Thymus (tissue), 11 donors: Measurements from ENCODE around the gene BAHD1. TPM values are rescaled to one million over a fixed set of nuclear protein-coding genes. Genes with fewer than 3 reads are reported as not detected.

Source experiments
- DNase-seq, 9 donors: peaks; one replicate each; pipeline ENCODE4 v3.0.0-alpha.2; 2013; ENCODE audit warnings: low spot score in 9 of 9, low read depth in 6 of 9, missing footprints in 1 of 9
- H3K27ac ChIP-seq, 2 donors: one replicate each; pipeline ENCODE4 v1.5.1; 2013; ENCODE audit warnings: control low read depth in 1 of 2, low read depth in 1 of 2, low read length in 1 of 2, mild to moderate bottlenecking in 1 of 2, moderate library complexity in 1 of 2
- H3K27me3 ChIP-seq, 2 donors: one replicate each; pipeline ENCODE4 v1.5.1; 2013; ENCODE audit warnings: low read length in 1 of 2; ENCODE audit not compliant: control insufficient read depth in 2 of 2, insufficient read depth in 1 of 2
- H3K36me3 ChIP-seq, 2 donors: one replicate each; pipeline ENCODE4 v1.5.1; 2013; ENCODE audit warnings: low read length in 1 of 2, mild to moderate bottlenecking in 1 of 2, moderate library complexity in 1 of 2; ENCODE audit not compliant: control insufficient read depth in 2 of 2, insufficient read depth in 2 of 2
- H3K4me1 ChIP-seq, 2 donors: one replicate each; pipeline ENCODE4 v1.5.1; 2013; ENCODE audit warnings: low read length in 2 of 2; ENCODE audit not compliant: control insufficient read depth in 2 of 2, insufficient read depth in 2 of 2
- H3K4me3 ChIP-seq, 2 donors: one replicate each; pipeline ENCODE4 v1.5.1; 2013; ENCODE audit warnings: low read length in 2 of 2, control low read depth in 1 of 2, mild to moderate bottlenecking in 1 of 2
- H3K9me3 ChIP-seq, 2 donors: one replicate each; pipeline ENCODE4 v1.5.1; 2013; ENCODE audit warnings: low read length in 1 of 2, mild to moderate bottlenecking in 1 of 2; ENCODE audit not compliant: control insufficient read depth in 2 of 2, insufficient read depth in 1 of 2
- WGBS: extraction: QIAGEN DNeasy Blood & Tissue Kit; methylation state at CpG from one replicate; pipeline ENCODE4 v1.1.7; 2013; 5-methylcytosine and 5-hydroxymethylcytosine counted together
- polyA plus RNA-seq: library from polyadenylated mRNA; stranded (reverse); fragments of 200-250 nt; gene quantifications from one replicate; pipeline ENCODE4 v1.2.3, GENCODE V29; 2013
- total RNA-seq: library from RNA; stranded (reverse); fragments of 120-200 nt; gene quantifications from one replicate; pipeline ENCODE4 v1.2.4, GENCODE V29; 2013
- donor health status: healthy.

The BAHD1 gene
- total and polyA plus RNA-seq, 2 donors: 9.4 to 19.1 TPM

DNA sequence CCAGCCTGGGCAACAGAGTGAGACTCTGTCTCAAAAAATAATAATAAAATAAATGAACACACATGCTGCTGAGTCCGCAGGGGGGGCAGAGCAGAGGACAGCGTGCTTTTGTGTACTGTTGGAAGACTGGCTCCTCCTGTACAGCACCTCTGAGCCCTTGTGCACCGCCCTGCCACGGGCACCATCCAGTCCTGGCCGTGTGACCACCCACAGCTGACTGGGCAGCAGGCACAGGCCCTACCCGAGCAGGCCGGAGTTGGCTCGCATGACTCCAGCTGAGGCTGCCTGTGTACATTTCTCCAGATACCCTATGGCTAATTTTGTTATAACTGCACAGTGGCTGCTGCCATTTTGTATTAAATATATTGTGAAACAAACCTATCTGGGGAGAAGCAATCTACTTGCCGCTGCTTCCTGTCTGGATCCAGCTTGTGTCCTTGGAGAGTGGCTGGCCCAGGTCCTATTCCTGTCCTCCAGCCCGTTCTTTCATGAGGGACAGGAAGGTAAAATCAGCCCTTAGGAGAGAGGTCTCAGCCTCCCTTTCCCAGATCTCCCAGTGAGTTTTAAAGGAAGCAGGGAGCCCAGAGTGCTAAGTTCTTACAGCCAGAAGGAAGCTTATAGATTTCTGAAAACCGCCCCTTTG lies 20.6 kb upstream of the BAHD1 start:
- no peaks in the 10 kb centered on the region for H3K9me3 ChIP-seq
- H3K27me3 ChIP-seq: peaks cover 0 to 5% of the 10 kb centered on the region in 2 donors
- H3K36me3 ChIP-seq: peaks cover 27 to 30% of the 10 kb centered on the region in 2 donors
- no peak overlapping the region for H3K4me3 ChIP-seq
- WGBS: 97% methylated on average over 11 of the region's 11 CpGs
- H3K4me1 ChIP-seq: peaks cover 0 to 5% of the 10 kb centered on the region in 2 donors
- no peak overlapping the region for H3K27ac ChIP-seq
- no peak for DNase-seq

DNA sequence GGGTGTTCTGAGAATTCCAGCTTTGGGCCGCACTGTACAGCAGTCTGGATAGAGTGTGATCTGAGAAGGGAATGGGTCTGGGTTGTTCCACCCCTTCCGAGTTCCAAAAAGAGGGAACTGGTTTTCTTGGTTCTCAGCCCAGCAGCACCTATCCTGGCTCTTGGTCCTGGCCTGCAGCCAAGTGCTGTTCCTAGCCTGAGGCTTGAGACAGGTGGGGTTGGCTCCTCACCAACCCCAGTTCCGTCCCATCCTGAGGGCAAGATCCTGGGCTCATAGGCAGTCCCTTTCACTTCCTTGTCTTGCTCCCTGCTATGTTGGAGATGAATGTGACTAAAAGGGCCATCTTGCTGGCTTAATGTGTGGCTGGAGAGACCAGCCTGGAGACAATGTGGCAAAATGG lies 20.0 kb upstream of the BAHD1 start:
- Histone ChIP-seq H3K27me3 (peaks cover 0 to 5% of the 10 kb centered on the region in 2 donors), H3K4me1 (peaks cover 0 to 5% of the 10 kb centered on the region in 2 donors), H3K27ac (no peak overlapping the region), H3K36me3 (peaks cover 21 to 24% of the 10 kb centered on the region in 2 donors), H3K9me3 (no peaks in the 10 kb centered on the region), H3K4me3 (no peak overlapping the region)
- WGBS: 88% methylated on average over 3 of the region's 3 CpGs
- DNase-seq: no peak

DNA sequence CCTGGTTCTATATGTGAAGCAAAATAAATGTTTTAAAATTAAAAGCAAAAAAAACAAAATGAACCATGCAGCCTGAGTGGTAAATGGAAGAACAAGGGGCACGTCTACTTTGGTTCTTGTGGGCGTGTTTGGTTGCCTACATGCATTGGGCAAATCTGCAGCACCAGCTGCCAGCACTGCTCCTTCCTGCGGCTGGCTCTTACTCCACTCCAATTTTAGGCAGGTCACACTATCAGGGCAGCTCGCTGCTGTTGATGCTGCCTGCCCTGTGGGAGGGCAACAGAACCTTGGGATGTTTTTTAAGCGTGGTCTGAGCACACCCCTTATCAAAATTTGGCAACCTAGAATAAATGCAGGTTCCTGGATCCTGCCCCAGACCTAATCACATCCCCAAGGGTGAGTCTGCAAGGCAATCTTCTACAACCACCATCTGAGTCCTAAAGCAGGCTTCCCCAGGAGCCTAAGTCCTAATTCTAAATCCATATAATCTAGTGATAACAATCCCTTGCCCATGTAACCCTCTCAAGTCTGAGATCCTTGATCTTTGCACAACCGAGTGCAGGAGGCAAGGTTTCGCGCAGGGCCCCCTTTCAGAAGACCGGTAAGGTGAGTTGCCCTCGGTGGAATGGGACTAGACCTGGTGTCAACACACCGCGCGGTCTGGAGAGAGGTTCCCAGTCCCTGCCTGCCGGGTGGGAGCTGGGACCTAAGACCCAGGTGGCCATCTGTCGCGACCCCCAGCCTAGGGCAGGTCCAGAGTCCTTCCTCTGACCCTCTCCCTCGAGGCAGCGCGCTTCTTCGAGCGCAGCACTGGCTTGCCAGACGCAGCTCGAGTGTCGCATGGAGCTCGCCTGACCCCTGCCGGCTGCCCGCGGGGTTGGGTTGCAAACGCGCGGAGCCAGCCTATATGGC lies 19.3 kb upstream of the BAHD1 start:
- 25% methylated on average over 31 of the region's 31 CpGs for WGBS
- Histone ChIP-seq H3K27ac (no peak overlapping the region), H3K27me3 (peaks cover 0 to 5% of the 10 kb centered on the region in 2 donors), H3K9me3 (no peaks in the 10 kb centered on the region), H3K4me3 (no peak overlapping the region), H3K36me3 (peaks cover 15 to 17% of the 10 kb centered on the region in 2 donors), H3K4me1 (peaks cover 0 to 5% of the 10 kb centered on the region in 2 donors)
- DNase-seq: peak in 5 of 9 donors; percentile 47 to 80 (median 73)

DNA sequence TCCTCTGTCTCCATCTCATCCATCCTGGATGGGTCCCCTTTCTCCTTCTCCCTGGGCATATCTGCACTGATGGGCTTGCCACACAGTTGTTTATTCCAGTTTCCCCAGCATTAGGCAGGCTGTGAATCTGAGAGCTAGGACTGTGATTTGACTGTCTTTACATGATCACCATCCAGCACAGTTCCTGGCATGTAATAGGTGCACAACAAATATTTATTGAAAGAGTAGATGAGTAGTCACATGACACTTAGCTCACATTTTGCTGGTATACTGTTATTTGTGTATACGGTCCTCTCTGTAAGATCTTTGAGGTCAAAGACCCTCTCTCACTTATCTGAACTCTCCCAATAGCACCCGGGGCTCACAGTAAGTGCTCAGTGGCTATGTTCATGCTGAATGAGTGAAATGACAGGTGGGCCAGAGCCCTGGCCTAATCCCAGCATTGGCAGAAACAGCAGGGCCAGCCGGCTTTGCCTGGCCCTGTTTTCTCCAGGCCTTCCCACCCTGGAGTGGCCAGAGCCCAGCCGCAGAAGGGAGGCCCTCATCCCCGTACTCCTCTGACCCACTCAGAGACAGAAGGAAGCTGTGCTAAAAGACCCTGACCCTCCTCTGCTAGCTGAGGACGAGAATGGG lies 16.2 kb upstream of the BAHD1 start:
- Histone ChIP-seq H3K4me3 (no peak overlapping the region), H3K9me3 (no peaks in the 10 kb centered on the region), H3K36me3 (no peaks in the 10 kb centered on the region), H3K4me1 (peaks cover 0 to 5% of the 10 kb centered on the region in 2 donors), H3K27me3 (peaks cover 0 to 5% of the 10 kb centered on the region in 2 donors), H3K27ac (no peak overlapping the region)
- 97% methylated on average over 6 of the region's 6 CpGs for WGBS
- no peak for DNase-seq

DNA sequence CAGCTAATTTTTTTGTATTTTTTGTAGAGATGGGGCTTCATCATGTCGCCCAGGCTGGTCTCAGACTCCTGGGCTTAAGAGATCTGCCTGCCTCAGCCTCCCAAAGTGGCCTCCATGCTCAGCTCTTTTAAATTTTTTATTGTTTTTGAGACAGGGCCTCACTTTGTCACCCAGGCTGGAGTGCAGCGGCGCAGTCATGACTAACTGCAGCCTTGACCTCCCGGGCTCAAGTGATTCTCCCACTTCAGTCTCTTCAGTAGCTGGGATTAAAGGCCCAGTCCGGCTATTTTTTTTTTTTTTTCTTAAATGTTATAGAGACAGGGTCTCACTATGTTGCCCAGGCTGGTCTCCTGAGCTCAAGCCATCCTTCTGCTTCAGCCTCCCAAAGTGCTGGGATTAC lies 15.1 kb upstream of the BAHD1 start:
- no peak overlapping the region for H3K4me3 ChIP-seq
- peaks cover 0 to 10% of the 10 kb centered on the region in 2 donors for H3K27me3 ChIP-seq
- WGBS: over 99% methylated on average over 5 of the region's 5 CpGs
- no peaks in the 10 kb centered on the region for H3K36me3 ChIP-seq
- peaks cover 0 to 5% of the 10 kb centered on the region in 2 donors for H3K4me1 ChIP-seq
- H3K27ac ChIP-seq: no peak overlapping the region
- DNase-seq: no peak
- H3K9me3 ChIP-seq: no peaks in the 10 kb centered on the region

DNA sequence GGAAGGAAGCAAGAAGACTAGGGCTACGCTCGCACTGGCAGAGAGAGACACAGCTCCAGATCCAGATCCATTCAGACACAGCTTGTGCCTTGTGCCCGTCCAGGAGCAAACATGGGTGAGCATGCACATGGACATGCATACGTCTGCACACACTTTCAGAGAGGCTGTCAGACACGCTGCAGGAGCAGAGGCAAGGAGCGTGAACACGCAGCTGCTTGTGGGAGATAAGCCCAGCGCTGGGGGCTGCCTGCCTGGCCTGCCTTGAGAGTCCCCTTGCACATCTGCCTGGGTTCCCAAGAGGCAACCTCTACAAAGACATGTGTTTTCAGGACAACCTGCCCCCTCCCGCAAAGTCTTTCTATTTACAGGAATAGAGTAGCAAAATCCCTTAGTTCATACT lies 13.6 kb upstream of the BAHD1 start:
- Histone ChIP-seq H3K27ac (no peak overlapping the region), H3K27me3 (peaks cover 0 to 5% of the 10 kb centered on the region in 2 donors), H3K36me3 (no peaks in the 10 kb centered on the region), H3K4me3 (no peak overlapping the region), H3K9me3 (no peaks in the 10 kb centered on the region), H3K4me1 (no peaks in the 10 kb centered on the region)
- DNase-seq: no peak
- WGBS: 95% methylated on average over 9 of the region's 9 CpGs

DNA sequence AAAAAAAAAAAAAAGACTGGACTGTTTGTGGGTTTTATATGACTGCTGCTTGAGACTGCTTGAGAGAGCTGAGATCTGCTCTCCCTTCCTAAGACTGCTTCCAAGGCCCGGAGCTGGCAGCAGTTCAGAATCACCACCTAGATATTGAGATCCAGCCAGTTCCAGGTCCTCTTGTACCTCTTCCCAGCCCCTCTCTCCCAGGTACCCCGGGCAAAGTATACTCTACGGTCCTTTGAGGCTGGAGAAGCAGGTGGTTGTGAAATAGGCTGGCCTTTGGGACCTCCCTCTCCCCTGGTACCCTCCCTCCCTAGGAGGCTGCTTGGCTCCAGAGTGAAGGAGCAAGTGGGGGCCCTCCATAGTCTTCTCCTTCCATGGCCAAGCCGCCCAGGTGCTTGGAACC lies 12.6 kb upstream of the BAHD1 start:
- WGBS: 93% methylated on average over 4 of the region's 4 CpGs
- no peak overlapping the region for H3K4me3 ChIP-seq
- H3K27ac ChIP-seq: no peak overlapping the region
- H3K27me3 ChIP-seq: peaks cover 0 to 5% of the 10 kb centered on the region in 2 donors
- DNase-seq: no peak
- no peaks in the 10 kb centered on the region for H3K9me3 ChIP-seq
- H3K4me1 ChIP-seq: no peaks in the 10 kb centered on the region
- no peaks in the 10 kb centered on the region for H3K36me3 ChIP-seq

DNA sequence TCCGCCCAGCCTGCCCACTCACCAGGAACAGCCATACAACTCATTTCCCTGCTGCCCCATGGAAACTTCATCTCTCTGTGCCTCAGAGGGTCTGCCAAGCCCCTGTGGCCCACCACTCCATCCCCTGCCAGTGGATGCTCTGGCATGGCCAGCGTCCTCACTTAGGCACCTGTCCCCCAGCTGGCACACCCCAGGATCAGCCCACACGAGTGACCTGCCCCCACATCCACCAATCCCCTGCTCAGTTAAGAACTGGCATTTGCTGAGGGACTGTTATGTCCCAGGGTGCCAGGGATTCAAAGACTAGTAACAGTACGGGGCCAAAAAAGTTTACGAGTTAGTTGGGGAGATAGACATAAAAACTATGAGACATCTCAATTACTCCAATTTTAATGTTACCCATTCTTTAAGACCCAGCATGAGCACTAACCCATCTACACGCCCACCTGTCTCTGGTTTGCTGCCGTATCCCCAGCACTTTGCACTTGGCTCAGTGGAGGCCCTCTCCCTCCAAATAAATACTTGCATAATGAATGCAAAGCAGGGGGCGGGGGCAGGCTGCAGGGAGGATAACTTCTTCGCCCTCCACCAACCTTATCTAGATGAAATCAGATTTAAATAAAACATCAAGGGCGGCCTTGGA lies 11.6 kb upstream of the BAHD1 start:
- no peaks in the 10 kb centered on the region for H3K4me1 ChIP-seq
- DNase-seq: no peak
- no peaks in the 10 kb centered on the region for H3K36me3 ChIP-seq
- no peaks in the 10 kb centered on the region for H3K9me3 ChIP-seq
- H3K27ac ChIP-seq: no peak overlapping the region
- peaks cover 0 to 9% of the 10 kb centered on the region in 2 donors for H3K27me3 ChIP-seq
- WGBS: 94% methylated on average over 10 of the region's 10 CpGs
- no peak overlapping the region for H3K4me3 ChIP-seq
